GM23248 (cell line): ENCODE data around the gene TAF10. TPM values are rescaled to one million over a fixed set of nuclear protein-coding genes. Genes with fewer than 3 reads are reported as not detected.

Experiments
- DNase-seq: peaks from one replicate; pipeline ENCODE4 v3.0.0-alpha.2; 2015
- H2AFZ ChIP-seq: fragments of 200-600 bp; sonication (generic); 2 replicates; pipeline ENCODE4 v1.6.1; 2016; ENCODE audit warnings: antibody characterized with exemption
- H3F3A ChIP-seq: fragments of 200-600 bp; sonication (generic); 2 replicates; pipeline ENCODE4 v1.6.1; 2016; ENCODE audit warnings: mild to moderate bottlenecking, antibody characterized with exemption, mixed run types; ENCODE audit not compliant: insufficient read depth
- H3K27ac ChIP-seq: fragments of 200-600 bp; sonication (generic); 2 replicates; pipeline ENCODE4 v1.5.1; 2016; ENCODE audit warnings: mild to moderate bottlenecking
- H3K27me3 ChIP-seq: fragments of 200-600 bp; sonication (generic); replicated peaks from 2 replicates; pipeline ENCODE4 v1.6.1; 2016; ENCODE audit warnings: mild to moderate bottlenecking; ENCODE audit not compliant: insufficient read depth
- H3K36me3 ChIP-seq: fragments of 200-600 bp; sonication (generic); 2 replicates; pipeline ENCODE4 v1.6.1; 2016; ENCODE audit warnings: low read depth, mild to moderate bottlenecking
- H3K4me1 ChIP-seq: fragments of 200-600 bp; sonication (generic); 2 replicates; pipeline ENCODE4 v1.6.1; 2016; ENCODE audit warnings: mild to moderate bottlenecking; ENCODE audit not compliant: insufficient read depth
- H3K4me2 ChIP-seq: fragments of 200-600 bp; sonication (generic); one replicate; pipeline ENCODE4 v1.6.1; 2016; ENCODE audit warnings: mild to moderate bottlenecking; ENCODE audit not compliant: unreplicated experiment
- H3K4me3 ChIP-seq: fragments of 200-600 bp; sonication (generic); 2 replicates; pipeline ENCODE4 v1.5.1; 2016; ENCODE audit warnings: mild to moderate bottlenecking
- H3K79me2 ChIP-seq: fragments of 200-600 bp; sonication (generic); 2 replicates; pipeline ENCODE4 v1.6.1; 2016; ENCODE audit warnings: mild to moderate bottlenecking; ENCODE audit not compliant: insufficient read depth
- H3K9ac ChIP-seq: fragments of 200-600 bp; sonication (generic); 2 replicates; pipeline ENCODE4 v1.6.1; 2016; ENCODE audit warnings: mild to moderate bottlenecking
- H3K9me2 ChIP-seq: fragments of 200-600 bp; sonication (generic); 2 replicates; pipeline ENCODE4 v1.6.1; 2016; ENCODE audit warnings: mixed run types, mild to moderate bottlenecking, moderate library complexity; ENCODE audit not compliant: insufficient read depth
- H3K9me3 ChIP-seq: fragments of 200-600 bp; sonication (generic); one replicate; pipeline ENCODE4 v1.6.1; 2017; ENCODE audit warnings: low read depth
- H4K20me1 ChIP-seq: fragments of 200-600 bp; sonication (generic); 2 replicates; pipeline ENCODE4 v1.6.0; 2016; ENCODE audit not compliant: insufficient read depth
- EZH2 ChIP-seq: fragments of 200-600 bp; sonication (generic); IDR thresholded peaks from 2 replicates; pipeline ENCODE4 v1.6.1; 2018; ENCODE audit warnings: antibody characterized with exemption, mild to moderate bottlenecking; ENCODE audit not compliant: insufficient read depth, poor library complexity, severe bottlenecking
- EZH2phosphoT487 ChIP-seq: fragments of 200-600 bp; sonication (generic); IDR thresholded peaks from 2 replicates; pipeline ENCODE4 v1.6.1; 2018; ENCODE audit warnings: antibody characterized with exemption, moderate library complexity, mild to moderate bottlenecking, low read depth; ENCODE audit not compliant: insufficient read depth
- WGBS, 2 experiments: methylation state at CpG; one replicate each; pipeline ENCODE4 v1.1.6; 2015 to 2017; ENCODE audit warnings: low lambda C conversion rate in 2 of 2, low coverage in 1 of 2; ENCODE audit errors: missing lambda C conversion rate in 2 of 2; 5-methylcytosine and 5-hydroxymethylcytosine counted together
- in situ Hi-C: fragments of 300-500 bp; cut with MboI; formaldehyde crosslinking; loops from 2 replicates; pipeline ENCODE4 v1.15.0; 2020
- polyA plus RNA-seq: library from polyadenylated mRNA; unstranded; fragments of >200 nt; fragmentation: Nextera tagmentation; extraction: Ambion mirVana; gene quantifications from 2 replicates; pipeline ENCODE4 v1.2.1, GENCODE V29; 2016
- total RNA-seq: library from RNA; depleted of rRNA; stranded (reverse); fragments of >200 nt; shearing (Covaris generic); gene quantifications from 2 replicates; pipeline ENCODE4 v1.2.3, GENCODE V29; 2014

The TAF10 gene
- total and polyA plus RNA-seq, 2 experiments from 2014 or later: 67.9 to 172 TPM

DNA sequence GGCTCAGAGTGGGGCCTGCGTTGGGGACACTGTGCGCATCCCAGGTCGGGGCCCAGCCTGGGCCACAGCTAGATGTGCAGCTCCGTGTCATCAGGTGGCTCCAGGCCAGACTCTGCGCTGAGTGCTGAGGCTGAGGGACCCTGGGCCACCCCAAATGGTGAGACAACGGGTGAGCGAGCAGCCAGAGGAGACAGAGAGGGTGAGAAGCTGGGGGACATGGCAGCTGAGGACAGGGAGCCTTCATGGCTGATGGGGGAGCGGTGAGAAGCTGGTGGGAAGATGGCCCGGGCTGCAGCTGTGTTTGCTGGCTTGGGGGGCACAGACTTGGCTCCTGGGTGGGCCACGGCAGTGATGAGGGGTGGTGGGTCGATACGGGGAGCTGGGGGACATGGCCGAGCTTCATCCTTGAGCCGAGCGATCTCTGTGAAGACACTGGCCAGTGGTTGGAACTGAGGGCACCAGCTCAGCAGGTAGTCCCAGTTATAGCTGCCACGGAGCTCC lies 9.7 kb upstream of the TAF10 start:
- Histone ChIP-seq H3K4me1 (peaks cover 18% of the 10 kb centered on the region), H3K9me2 (no peaks in the 10 kb centered on the region), H3K27ac (no peak overlapping the region), H3K4me2 (no peak overlapping the region), H3K9ac (no peak overlapping the region), H3K4me3 (no peak overlapping the region), H4K20me1 (no peaks in the 10 kb centered on the region), H3K9me3 (no peaks in the 10 kb centered on the region), H3F3A (peaks cover 14% of the 10 kb centered on the region), H3K79me2 (peaks cover 12% of the 10 kb centered on the region; the same call in 1 of the 2 replicates), H3K27me3 (no peaks in the 10 kb centered on the region), H2AFZ (no peak overlapping the region), H3K36me3 (no peaks in the 10 kb centered on the region)
- WGBS, 2 experiments: 84 to 94% methylated on average over 12 to 16 of the region's 16 CpGs
- in situ Hi-C loops: no loop called here
- DNase-seq: no peak
- TF ChIP-seq EZH2 (no peak), EZH2phosphoT487 (no peak)

DNA sequence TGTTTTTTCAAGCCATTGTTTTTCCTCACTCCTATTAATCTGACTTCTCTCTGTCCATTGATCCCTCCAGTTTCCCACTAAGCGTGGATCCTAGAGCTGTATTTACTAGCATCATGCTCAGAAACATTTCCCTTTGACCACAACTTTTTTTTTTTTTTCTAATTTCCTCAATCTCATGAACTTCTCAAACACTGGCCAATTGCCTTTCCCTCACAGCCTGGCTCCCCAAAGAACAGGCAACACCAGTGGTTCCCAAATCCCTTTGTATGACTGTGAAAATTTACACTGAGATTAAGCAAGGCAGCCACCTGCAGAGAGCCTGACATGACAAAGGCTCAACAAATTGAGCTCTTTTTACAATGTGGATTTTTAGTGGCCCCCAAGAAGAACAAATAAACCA lies 8.6 kb upstream of the TAF10 start:
- Histone ChIP-seq H3K9me3 (no peaks in the 10 kb centered on the region), H3K27ac (no peak overlapping the region), H2AFZ (no peak overlapping the region), H3K79me2 (peaks cover 15% of the 10 kb centered on the region; the same call in 1 of the 2 replicates), H3K36me3 (no peaks in the 10 kb centered on the region), H3K4me3 (no peak overlapping the region), H3F3A (peaks cover 14% of the 10 kb centered on the region), H3K4me1 (peaks cover 18% of the 10 kb centered on the region), H4K20me1 (no peaks in the 10 kb centered on the region), H3K4me2 (no peak overlapping the region), H3K9me2 (no peaks in the 10 kb centered on the region), H3K27me3 (no peaks in the 10 kb centered on the region), H3K9ac (no peak overlapping the region)
- TF ChIP-seq EZH2phosphoT487 (no peak), EZH2 (no peak)
- 91 to 100% methylated on average over 1 of the region's 1 CpG for WGBS, 2 experiments
- DNase-seq: no peak
- in situ Hi-C loops: no loop called here

DNA sequence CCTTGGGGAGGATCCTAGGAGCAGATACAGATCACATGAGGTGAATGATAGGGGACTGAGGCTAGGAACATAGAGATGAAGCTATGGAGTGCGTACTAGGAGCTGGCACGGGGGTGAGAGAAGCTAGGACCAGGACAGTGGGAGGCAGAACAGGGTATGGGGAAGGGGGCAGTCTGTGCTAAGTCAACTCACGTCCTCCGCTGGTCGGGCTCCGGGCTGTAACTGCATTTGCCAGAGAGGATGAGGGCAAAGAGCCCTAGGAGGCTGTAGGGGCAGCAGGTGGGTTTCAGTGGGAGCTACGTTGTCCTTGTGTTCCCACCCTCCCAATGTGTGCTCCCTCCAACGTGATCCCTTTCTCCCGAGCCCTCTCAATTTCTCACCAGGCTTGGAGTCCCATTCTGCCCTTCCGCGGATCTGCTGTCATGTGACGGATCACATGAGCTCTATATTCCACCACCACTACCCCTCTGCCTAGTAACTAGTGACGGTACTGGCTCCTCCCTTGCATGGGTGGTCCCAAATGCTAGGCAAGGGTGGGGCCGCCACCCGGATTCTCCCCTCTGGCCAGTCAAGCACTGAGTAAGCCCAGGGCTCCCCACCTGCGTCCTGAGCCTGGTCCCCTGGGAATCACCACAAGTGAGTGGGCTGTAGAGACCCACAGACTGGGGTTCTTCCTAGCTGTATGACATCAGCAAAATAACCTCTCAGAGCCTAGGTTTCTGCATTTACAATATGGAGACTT lies 7.2 kb upstream of the TAF10 start, which contains the start of gene TPP1:
TSS of gene TPP1 (minus strand) at position 419 of the 742 bp plus-strand sequence. CDS start at position 397, 22 bp downstream.
- 0 to 3% methylated on average over 16 of the region's 16 CpGs for WGBS, 2 experiments
- Histone ChIP-seq H3K4me3 (peak within 1 kb of the TSS; percentile 84), H3K27ac (peak within 1 kb of the TSS; percentile 73), H4K20me1 (no peaks in the 10 kb centered on the region), H3K9me2 (no peaks in the 10 kb centered on the region), H3K4me1 (peaks cover 18% of the 10 kb centered on the region), H3K36me3 (no peaks in the 10 kb centered on the region), H3K4me2 (peak within 1 kb of the TSS; percentile 97), H2AFZ (peak within 1 kb of the TSS; percentile 90), H3K9me3 (no peaks in the 10 kb centered on the region), H3K9ac (peak within 1 kb of the TSS; percentile 87), H3K79me2 (peaks cover 15% of the 10 kb centered on the region; the same call in 1 of the 2 replicates), H3K27me3 (no peaks in the 10 kb centered on the region), H3F3A (peaks cover 14% of the 10 kb centered on the region)
- in situ Hi-C loops: no loop called here
- TF ChIP-seq EZH2 (no peak), EZH2phosphoT487 (no peak)
- DNase-seq: peak; percentile 96

DNA sequence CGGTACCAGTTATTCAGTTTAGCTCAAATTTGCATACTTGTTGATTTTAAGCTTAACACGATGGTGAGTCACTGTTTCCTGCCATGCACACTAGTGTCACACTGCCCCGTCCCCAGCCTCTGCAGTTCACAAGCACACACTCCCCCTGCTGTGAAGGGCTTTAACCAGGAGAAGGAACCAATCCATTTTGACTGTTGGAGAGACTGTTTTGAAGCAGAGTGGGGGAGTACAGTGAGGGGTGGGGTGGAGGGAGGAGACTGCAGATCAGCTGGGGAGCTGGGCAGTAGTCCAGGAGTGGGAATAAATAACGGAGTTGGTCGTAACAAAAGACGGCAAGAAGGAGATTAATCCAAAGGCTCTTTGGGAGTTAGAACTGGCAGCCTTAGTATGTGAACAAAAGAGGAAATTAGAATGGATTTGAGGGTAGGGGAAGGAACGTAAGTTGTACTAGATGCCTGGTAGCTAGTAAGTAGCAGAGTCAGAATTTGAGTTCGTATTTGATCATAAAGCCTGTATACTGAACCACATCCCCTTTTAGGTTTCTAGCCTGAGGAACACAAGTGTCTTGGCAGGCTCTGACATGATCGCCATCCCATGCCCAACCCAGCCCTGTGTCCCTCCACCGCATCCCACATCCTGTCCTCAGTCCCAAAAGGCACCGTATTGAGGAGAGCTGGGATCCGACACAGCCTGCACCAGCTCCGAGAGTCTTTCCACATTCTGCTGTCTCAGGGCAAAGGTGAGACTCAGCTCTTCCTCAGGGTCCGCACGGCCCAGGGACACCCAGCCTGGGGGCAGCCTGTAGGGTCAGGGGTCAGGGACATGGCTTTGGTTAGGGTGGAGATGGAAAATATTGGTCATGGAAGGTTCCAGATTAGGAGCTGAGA lies 6.3 kb upstream of the TAF10 start:
- in situ Hi-C loops: no loop called here
- no peaks in the 10 kb centered on the region for H3K9me2 ChIP-seq
- H3K4me1 ChIP-seq: peaks cover 18% of the 10 kb centered on the region
- H3K9me3 ChIP-seq: no peaks in the 10 kb centered on the region
- H3K36me3 ChIP-seq: no peaks in the 10 kb centered on the region
- peak; percentile 90 for DNase-seq
- H3K4me3 ChIP-seq: peak overlapping the region; percentile 84
- peak overlapping the region; percentile 97 for H3K4me2 ChIP-seq
- peaks cover 15% of the 10 kb centered on the region; the same call in 1 of the 2 replicates for H3K79me2 ChIP-seq
- peak overlapping the region; percentile 87 for H3K9ac ChIP-seq
- peak overlapping the region; percentile 73 for H3K27ac ChIP-seq
- 2 to 3% methylated on average over 15 of the region's 15 CpGs for WGBS, 2 experiments
- peaks cover 21% of the 10 kb centered on the region for H3F3A ChIP-seq
- no peaks in the 10 kb centered on the region for H3K27me3 ChIP-seq
- no peaks in the 10 kb centered on the region for H4K20me1 ChIP-seq
- TF ChIP-seq EZH2 (no peak), EZH2phosphoT487 (no peak)
- H2AFZ ChIP-seq: peak overlapping the region; percentile 90
